Measurements from ENCODE around the gene CXCL8. TPM values are rescaled to one million over a fixed set of nuclear protein-coding genes. Genes with fewer than 3 reads are reported as not detected.

The CXCL8 gene
- total and polyA plus RNA-seq, 9 of the 15 experiments (the other 6 are each of a cell fraction or from before 2014, with no cell fraction given), result 1.6 to 7.7 (median 3.3) TPM

- no peak for TF ChIP-seq KAT7 (CRISPR knock-in tag; IDR thresholded peaks at IDR 0.05; ENCODE audit: borderline replicate concordance)
- peak; percentile 49; the same call in 1 of the 2 replicates for TF ChIP-seq ATF7 (IDR thresholded peaks at IDR 0.05)
- no peak; the same call in 1 of the 2 replicates for TF ChIP-seq ZKSCAN8 (CRISPR knock-in tag; IDR thresholded peaks at IDR 0.05)
- TF ChIP-seq SRSF1 (IDR thresholded peaks at IDR 0.05; ENCODE audit: low read depth, low read length), result no peak
Measured at GRCh38 chr4:73730292-73730691, 10.1 kb upstream of the CXCL8 start (continued).

GRCh38 chr4:73730867-73731266 is 9.5 kb upstream of the CXCL8 start:
- H3K4me2 ChIP-seq (ENCODE audit: insufficient read depth, low read length), result no peak overlapping the region
- ATAC-seq (no peak), FAIRE-seq (no peak), DNase-seq (ENCODE audit: extremely low read depth in 1 of 4, low spot score in 3 of 4) (no peak)
- in situ Hi-C loops (cut with MboI) (no loop called here), intact Hi-C loops (cut with micrococcal nuclease) (no loop called here)
- 0 out of 2 replicates have a peak overlapping the region, but pooled peaks have one; percentile 67 for H2AFZ ChIP-seq (ENCODE audit: low read depth, low read length)
- H3K79me2 ChIP-seq (ENCODE audit: control insufficient read depth, insufficient read depth, low read length), result no peaks in the 10 kb centered on the region
- POLR2A ChIA-PET, result interaction anchor here (0.6 to 1.3 kb wide), 2 partner anchors 10 to 1184 kb away, joined by 3 to 4 read pairs; partner anchors contain the start of gene CXCL8
- peaks cover 0 to 27% of the 10 kb centered on the region in 2 experiments; a peak in 4 of 5 replicates for H3K4me1 ChIP-seq (replicated peaks in 1 of 2; ENCODE audit: control insufficient read depth in 2 of 2, insufficient read depth in 2 of 2, low read length in 2 of 2)
- H3K36me3 ChIP-seq (ENCODE audit: control insufficient read depth, insufficient read depth, low read length), result no peaks in the 10 kb centered on the region
- no peak overlapping the region for H3K9ac ChIP-seq (ENCODE audit: insufficient read depth in 1 of 2, low read depth in 2 of 2, low read length in 2 of 2)
- no peaks in the 10 kb centered on the region for H4K20me1 ChIP-seq (replicated peaks; ENCODE audit: control insufficient read depth, insufficient read depth, low read length)
- 55% methylated on average over 3 of the region's 3 CpGs for WGBS (ENCODE audit: insufficient coverage, low coverage, missing lambda C conversion rate)
- no peaks in the 10 kb centered on the region for H3K9me1 ChIP-seq (ENCODE audit: control insufficient read depth, insufficient read depth, low read length)
- TF ChIP-seq ZNF395 (CRISPR knock-in tag; IDR thresholded peaks at IDR 0.05), result 0 out of 2 replicates have a peak, but pooled peaks have one; percentile 38
- TF ChIP-seq C11orf30 (IDR thresholded peaks at IDR 0.05; ENCODE audit: low read depth), result no peak
- no peaks in the 10 kb centered on the region for H3K27me3 ChIP-seq (ENCODE audit: control insufficient read depth in 2 of 2, insufficient read depth in 2 of 2, low read length in 2 of 2)
- no peaks in the 10 kb centered on the region for H3K9me3 ChIP-seq (replicated peaks; ENCODE audit: control insufficient read depth, insufficient read depth, low read depth, low read length)
- no peak overlapping the region for H3K4me3 ChIP-seq
- no peak overlapping the region for H3K27ac ChIP-seq (ENCODE audit: extremely low read depth, low read depth, low read length)
- no TSS peak for BruUV-seq (replicated peaks)
- CTCF ChIA-PET (ENCODE audit: low intra/inter-chr PET ratio), result no interaction called here
